GM18499 (cell line): ENCODE results near the gene AK5.

ENCODE experiments used
- ATAC-seq: cut with Tn5 transposase; IDR thresholded peaks from one replicate; pipeline ENCODE4 v1.9.1; 2021; ENCODE audit warnings: moderate number of reproducible peaks; ENCODE audit not compliant: insufficient read depth, unreplicated experiment

Gene AK5

DNA sequence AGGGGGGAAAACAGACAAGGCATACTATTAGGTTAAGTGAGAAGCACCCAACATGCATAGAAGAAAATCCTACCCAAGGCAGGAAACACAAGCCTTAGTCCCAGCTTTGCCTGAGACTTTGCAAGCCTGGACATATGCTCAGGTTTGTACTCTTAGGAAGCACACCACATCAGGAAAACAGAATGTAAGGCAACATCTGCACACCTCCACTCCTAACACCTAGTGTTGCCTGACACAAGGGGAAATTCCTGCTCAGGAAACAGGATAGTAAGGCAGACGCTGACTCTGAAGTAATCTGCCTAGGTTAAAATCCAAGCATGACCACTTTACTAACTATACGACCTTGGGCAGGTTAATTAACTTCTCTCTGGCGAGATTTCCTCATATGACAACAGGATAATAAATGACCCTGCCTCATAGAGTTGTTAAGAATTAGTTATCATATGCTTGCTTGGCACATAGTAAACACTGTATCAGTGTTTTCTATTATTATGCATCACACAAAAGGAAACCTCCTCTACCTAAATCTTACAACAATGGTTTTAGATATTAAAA is 280.9 kb downstream of the AK5 start:
- ATAC-seq, result no peak

DNA sequence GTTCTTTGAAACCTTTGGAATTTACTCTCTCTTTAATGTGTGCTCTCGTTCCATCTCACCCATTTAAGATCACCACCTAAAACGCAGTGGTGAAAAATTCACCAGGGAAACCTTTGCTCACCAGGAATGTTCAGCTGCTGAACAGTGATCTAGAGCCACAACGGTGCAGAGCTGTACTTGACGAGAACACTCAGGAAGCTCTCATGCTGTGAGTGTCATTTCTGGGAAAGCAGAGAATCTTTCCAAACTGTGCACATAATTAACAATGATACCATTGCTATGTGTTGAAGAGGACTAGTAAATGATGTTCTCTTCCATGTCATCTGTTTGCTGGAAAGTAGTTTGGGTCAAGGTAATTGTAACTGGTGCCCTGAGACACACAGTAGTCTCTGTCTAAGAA is 283.5 kb downstream of the AK5 start:
- ATAC-seq, result no peak

DNA sequence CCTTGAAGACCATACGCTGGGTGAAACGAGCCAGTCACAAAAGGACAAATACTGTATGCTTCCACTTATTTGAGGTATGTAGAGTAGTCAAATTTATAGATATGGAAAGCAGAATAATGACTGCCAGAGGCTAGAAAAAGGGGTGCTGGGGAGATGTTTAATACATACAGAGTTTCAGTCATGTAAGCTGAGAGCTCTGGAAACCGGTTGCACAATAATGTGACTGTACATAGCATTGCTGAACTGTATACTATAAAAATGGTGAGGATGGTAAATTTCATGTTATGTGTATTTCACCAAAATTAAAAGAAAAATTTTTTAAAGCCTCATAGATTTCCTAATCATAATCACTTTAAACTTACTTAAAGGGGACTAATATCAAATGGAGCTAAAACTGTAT is 289.8 kb downstream of the AK5 start:
- ATAC-seq, result no peak

DNA sequence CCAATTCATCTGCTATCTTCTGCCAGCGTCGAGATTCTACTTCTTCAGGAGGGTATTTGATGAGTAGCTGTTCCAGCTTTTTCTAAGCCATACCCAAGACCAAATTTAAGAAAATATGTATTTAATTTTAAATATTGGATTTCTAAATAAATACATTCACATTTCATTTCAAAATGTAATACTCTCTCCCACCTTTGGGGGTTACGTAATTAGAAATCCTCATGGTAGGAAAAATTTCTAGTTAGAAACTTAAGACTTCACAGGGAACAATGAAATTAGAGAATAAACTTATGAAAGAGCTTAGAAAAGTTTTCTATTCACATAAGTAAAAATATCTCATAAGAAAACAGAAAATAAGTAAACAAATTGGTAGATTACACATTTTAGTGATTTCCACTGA is 297.7 kb downstream of the AK5 start:
- ATAC-seq, result no peak

DNA sequence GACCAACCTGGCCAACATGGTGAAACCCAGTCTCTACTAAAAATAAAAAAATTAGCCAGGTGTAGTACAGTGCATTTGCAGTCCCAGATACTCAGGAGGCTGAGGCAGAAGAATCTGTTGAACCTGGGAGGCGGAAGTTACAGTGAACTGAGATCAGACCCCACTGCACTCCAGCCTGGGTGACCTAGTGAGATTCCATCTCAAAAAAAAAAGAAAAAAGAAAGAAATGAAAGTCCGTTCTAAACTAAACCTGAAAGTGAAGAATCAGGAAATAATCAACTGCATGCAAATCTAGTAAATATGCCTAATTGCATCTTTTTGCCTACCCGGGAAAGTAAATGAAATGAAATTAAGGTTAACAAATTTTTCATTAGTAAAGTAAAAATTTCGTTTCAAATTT is 301.1 kb downstream of the AK5 start:
- no peak for ATAC-seq

DNA sequence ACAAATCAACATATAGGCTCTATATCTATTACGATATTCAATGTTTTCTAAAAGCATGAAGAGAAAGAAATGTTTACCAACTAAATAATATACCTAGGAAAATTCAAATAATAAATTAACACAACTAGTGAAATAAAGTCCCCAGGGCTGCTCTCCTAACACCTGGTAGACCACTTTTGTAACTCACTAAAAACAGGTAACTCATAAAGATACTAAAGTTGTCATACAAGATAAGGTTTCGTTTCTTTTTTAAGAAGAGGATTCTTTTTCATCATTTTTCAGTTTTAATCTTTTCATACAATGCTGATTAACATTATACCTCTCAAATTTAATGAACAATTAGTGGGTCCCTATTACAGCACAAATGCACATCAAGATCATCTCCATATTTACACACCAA is 301.7 kb downstream of the AK5 start:
- no peak for ATAC-seq

DNA sequence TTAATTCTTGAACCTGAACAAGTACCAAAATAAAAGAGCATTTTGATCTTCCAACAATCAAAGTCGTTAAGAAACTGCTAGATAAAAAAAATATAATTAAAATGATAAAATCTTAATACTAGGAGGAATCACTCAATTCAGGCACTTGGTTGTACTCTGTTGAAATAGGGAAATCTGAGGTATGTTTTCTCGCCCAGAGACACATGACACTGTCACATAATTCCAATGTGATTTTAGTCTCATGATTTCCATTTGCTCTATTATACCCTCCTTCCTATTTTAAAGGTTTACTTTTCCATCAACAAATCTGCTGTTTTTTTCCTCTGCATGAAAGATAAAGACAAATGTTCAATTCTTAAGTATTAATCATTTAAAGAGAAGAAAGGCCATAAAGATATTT is 303.1 kb downstream of the AK5 start:
- ATAC-seq, result no peak

DNA sequence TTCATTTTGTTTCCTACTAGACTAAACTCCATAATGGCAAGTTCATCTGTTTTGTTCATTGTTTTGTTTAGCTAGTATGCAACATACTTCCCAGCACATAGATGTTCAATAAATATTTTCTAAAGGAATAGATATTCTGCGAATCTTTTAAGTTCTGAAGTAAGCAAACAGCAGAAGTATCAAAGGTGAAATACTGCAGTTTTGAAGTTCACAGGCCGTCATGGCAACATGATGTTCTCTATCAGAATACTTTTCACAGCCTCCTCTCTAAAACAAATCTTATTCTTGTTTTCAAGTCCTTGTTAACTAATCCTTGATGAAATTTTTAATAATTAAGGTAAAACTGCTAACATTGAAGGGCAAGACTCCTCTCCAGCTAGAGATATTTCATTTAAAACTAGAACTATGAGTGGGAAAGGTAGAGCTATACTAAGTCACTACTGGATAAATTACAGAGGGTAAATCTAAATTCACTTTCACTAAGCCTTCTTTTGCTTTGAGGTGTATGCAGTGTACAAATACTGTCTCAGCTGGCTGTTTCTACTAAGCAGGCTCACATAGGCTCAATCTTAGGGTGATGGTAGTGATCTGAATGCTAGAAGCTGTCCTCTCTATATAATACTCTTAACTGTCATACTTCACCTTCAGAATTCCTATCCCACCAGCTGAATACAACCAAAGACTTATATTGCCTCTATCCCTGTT is 303.9 kb downstream of the AK5 start:
- ATAC-seq, result no peak

DNA sequence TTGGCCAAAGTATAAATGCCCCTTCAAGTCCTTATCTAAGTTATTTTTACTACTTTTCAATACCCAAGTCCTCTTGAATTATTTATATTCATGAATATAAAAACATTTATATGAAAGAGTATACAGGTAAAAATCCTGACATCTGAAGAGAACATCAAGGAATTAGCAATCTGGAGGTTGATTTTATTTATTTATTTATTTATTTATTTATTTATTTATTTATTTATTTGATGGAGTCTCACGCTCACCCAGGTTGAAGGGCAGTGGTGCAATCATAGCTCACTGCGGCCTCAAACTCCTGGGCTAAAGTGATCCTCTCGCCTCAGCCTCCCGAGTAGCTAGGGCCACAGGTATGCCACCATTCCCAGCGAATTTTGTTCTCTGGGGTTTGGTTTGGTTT is 307.4 kb downstream of the AK5 start:
- ATAC-seq, result no peak

DNA sequence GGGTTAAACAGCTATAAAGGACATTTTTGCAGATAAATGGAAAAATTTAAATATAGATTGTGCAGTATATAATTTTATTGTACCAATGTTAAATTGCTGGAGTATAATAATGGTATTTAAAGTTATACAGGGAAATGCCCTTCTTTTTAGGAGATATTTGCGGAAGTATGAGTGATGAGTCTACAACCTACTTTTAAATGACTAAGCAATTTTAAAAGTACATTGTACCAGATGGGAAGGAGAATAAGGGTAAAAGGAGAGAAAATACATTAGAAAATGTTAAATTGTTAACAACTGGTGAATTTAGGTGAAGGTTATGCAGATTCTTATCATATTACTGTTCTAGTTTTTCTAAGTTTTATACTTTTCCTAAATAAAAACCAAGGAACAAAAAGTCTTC is 308.8 kb downstream of the AK5 start:
- ATAC-seq, result no peak

DNA sequence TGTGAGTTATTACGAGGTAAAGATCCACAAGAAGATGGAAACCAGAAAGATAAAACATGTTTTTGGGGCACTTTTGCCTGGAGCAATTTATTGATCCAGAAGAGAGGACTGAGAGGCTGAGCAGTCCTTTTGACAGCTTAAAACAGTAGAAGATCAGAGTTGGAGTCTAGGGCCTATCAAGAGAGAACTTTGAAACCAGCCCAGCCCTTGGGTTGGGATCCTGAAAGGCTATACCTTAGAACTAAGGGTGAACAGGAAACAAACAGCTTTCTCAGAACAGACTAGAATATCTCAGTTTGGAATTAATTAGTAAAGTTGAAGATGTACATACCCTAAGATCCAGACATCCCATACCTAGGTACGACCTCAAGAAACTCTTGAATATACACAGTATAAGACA is 311.1 kb downstream of the AK5 start:
- ATAC-seq, result no peak

DNA sequence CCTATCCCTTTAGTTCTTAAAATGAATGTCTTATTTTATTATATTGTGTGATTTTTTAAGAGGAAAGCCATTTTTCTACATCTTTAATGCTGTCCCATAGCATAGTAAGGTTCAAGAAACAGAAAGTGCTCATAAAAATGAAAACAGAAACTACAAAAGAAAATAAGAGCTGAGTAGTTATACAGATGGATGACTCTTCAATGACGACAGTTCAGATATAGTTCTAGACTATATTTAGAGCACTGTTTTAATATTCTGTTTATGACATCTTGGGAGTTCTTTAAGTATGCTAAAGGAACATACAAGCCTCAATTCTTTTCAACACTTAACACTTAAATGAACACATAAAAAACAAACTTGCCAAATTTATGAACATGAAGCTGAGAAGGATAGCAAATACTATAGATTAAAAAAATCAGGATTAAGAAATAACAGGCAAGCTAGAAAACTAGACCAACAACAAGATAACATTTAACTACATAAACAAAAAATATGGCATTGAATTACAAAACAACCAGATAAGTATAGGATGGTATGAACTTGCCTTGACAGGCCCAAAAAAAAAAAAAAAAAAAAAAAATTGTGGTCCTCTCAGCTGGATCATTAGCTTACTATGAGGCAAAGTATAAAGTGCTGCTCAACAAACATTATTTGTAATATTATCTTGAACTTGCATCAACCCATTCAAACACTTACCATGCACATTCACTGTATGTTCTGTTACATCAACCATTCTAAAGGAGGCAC is 312.7 kb downstream of the AK5 start:
- ATAC-seq, result peak; percentile 73

DNA sequence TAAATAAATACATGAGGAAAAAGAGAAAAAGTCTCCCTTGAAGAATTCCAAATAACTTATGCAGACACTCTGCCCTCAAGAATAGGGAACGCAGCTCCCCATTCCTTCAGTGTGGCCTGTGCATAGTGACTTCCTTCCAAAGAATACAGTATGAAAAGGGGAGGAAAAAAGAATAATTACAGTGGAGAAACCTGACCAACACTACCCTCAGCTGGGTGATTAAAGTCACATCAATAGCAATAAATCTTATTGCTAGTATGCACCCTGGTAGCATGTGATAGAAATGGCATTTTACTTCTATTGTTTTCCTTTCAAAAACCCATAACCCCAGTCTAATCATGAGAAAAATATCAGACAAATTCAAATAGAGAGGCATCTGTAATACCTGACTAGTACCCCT is 315.5 kb downstream of the AK5 start:
- no peak for ATAC-seq

DNA sequence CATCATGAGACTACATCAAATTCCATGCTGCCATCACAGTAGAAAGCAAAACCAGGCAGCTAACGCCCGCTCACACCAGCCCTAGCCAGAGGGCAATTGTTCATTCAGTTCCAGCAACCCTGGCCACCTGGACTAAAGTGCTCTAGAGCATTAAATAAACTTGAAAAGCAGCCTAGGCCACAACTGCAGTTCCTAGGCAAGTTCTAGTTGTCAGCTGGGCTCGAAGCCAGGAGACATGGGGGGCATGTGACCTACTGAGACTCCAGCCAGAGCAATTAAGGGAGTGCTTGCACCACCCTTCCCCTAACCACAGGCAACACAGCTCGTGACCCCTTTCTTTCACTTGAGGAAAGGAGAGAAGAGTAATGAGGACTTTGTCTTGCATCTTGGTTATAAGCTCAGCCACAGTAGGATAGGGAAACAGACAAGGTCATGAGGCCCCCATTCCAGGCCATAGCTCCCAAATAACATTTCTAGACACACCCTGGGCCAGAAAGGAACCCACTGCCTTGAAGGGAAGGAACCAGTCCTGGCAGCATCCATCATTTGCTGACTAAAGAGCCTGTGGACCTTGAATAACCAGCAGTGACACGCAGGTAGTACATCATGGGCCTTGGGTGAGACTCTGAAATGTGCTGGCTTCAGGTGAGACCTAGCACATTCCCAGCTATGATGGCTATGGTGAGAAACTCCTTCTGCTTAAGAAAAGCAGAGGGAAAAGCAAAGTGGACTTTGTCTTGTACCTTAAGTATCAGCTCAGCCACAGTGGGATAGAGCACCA is 323.6 kb downstream of the AK5 start:
- no peak for ATAC-seq

DNA sequence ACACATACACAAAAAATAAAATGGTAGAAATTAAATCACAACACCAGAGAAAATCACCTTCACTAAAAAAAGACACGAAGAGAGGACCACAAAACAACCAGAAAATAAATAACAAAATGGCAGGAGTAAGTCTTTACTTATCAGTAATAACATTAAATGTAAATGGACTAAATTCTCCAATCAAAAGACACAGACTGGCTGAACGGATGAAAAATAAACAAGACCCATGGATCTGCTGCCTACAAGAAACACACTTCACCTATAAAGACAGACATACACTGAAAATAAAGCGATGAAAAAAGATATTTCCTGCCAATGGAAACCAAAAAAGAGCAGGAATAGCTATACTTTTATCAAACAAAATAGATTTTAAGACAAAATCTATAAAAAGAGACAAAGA is 327.1 kb downstream of the AK5 start:
- ATAC-seq, result no peak
